HCT116 (cell line): ENCODE measurements around the gene HAGH. TPM values are rescaled to one million over a fixed set of nuclear protein-coding genes. Genes with fewer than 3 reads are reported as not detected.

Experiments
- ATAC-seq: fragments of 200-7000 bp; cut with Tn5 transposase; 2 replicates; pipeline ENCODE4 v1.9.1; 2020; ENCODE audit warnings: mild to moderate bottlenecking, moderate library complexity
- BruUV-seq: library from RNA; stranded (reverse); fragments of 400-500 nt; replicated peaks from 2 replicates; lab custom pipeline; 2021; lab: Mats Ljungman, UMichigan
- CTCF ChIA-PET: fragments of 300-600 bp; sonication (Branson Sonifier 250); formaldehyde crosslinking; loops from one replicate; lab custom pipeline; 2021; ENCODE audit warnings: antibody characterized with exemption; lab: Charles Lee
- POLR2A ChIA-PET: fragments of 300-600, 350-600 bp; sonication (Branson Sonifier 250); formaldehyde crosslinking; loops from one replicate; lab custom pipeline; 2021; ENCODE audit warnings: antibody characterized with exemption; lab: Charles Lee
- RAD21 ChIA-PET, 2 experiments: fragments of 300-600 bp; sonication (Branson Sonifier 250); formaldehyde crosslinking; loops; one replicate each; lab custom pipeline; 2023; ENCODE audit warnings: low total read pairs in 2 of 2; ENCODE audit not compliant: uncharacterized antibody in 2 of 2, unreplicated experiment in 2 of 2, low non-redundant PET in 1 of 2; lab: Charles Lee
- DNase-seq: peaks from one replicate; pipeline ENCODE4 v3.0.0-alpha.2; 2010; ENCODE audit warnings: low read depth, low spot score
- H2AFZ ChIP-seq: fragments of 200-600 bp; shearing (Covaris generic), sonication (generic); 2 replicates; pipeline ENCODE4 v1.6.1; 2017; ENCODE audit warnings: low read depth, mixed run types, mixed read lengths, antibody characterized with exemption, low read length; ENCODE audit not compliant: poor library complexity, severe bottlenecking
- H3K27ac ChIP-seq: 2 replicates; pipeline ENCODE4 v1.5.1; 2012; ENCODE audit warnings: low read depth, low read length
- H3K27me3 ChIP-seq: fragments of 200-600 bp; sonication (generic); 2 replicates; pipeline ENCODE4 v1.6.1; 2016; ENCODE audit warnings: mixed run types, low read length, mixed read lengths; ENCODE audit not compliant: insufficient read depth
- H3K36me3 ChIP-seq, 2 experiments: fragments of 200-500 bp in 1 of 2; fragments of 200-600 bp in 1 of 2; sonication (Bioruptor generic) in 1 of 2; sonication (generic) in 1 of 2; 2 replicates each; pipeline versions ENCODE4 v1.5.1 to v1.6.1; 2014 to 2016; ENCODE audit warnings: low read length in 2 of 2, inconsistent platforms in 1 of 2, mixed read lengths in 1 of 2, mixed run types in 1 of 2; ENCODE audit not compliant: insufficient read depth in 2 of 2, control insufficient read depth in 1 of 2
- H3K4me1 ChIP-seq, 2 experiments: fragments of 200-600 bp in 1 of 2; sonication (generic) in 1 of 2; 2 replicates each; pipeline versions ENCODE4 v1.5.1 to v1.6.1; 2012 to 2017; ENCODE audit warnings: low read length in 2 of 2, inconsistent platforms in 1 of 2, mild to moderate bottlenecking in 1 of 2, mixed read lengths in 1 of 2, mixed run types in 1 of 2, moderate library complexity in 1 of 2; ENCODE audit not compliant: insufficient read depth in 2 of 2, control insufficient read depth in 1 of 2
- H3K4me2 ChIP-seq: fragments of 200-600 bp; sonication (generic); 2 replicates; pipeline ENCODE4 v1.6.1; 2017; ENCODE audit warnings: mixed run types, low read length, mixed read lengths
- H3K4me3 ChIP-seq, 2 experiments: fragments of 200-600 bp in 1 of 2; sonication (generic) in 1 of 2; replicated peaks in 1 of 2; 2 replicates each; pipeline ENCODE4 v1.5.1; 2011 to 2016; ENCODE audit warnings: low read length in 2 of 2, control low read depth in 1 of 2, low read depth in 1 of 2, mild to moderate bottlenecking in 1 of 2, mixed read lengths in 1 of 2, mixed run types in 1 of 2
- H3K79me2 ChIP-seq: fragments of 200-600 bp; sonication (generic); 2 replicates; pipeline ENCODE4 v1.6.1; 2017; ENCODE audit warnings: mild to moderate bottlenecking, mixed run types, low read length, moderate library complexity, mixed read lengths; ENCODE audit not compliant: insufficient read depth
- H3K9ac ChIP-seq: fragments of 200-600 bp; sonication (generic); 2 replicates; pipeline ENCODE4 v1.6.1; 2016; ENCODE audit warnings: low read length, mixed read lengths
- H3K9me2 ChIP-seq: fragments of 200-600 bp; sonication (generic), shearing (Covaris generic); 2 replicates; pipeline ENCODE4 v1.6.1; 2017; ENCODE audit warnings: mixed run types, mild to moderate bottlenecking, moderate library complexity; ENCODE audit not compliant: insufficient read depth
- H3K9me3 ChIP-seq, 2 experiments: fragments of 200-500 bp in 1 of 2; fragments of 200-600 bp in 1 of 2; sonication (Bioruptor generic) in 1 of 2; sonication (generic) in 1 of 2; 2 replicates each; pipeline ENCODE4 v1.6.1; 2014 to 2017; ENCODE audit warnings: low read length in 2 of 2, mixed read lengths in 2 of 2, inconsistent platforms in 1 of 2, low read depth in 1 of 2, mild to moderate bottlenecking in 1 of 2, mixed run types in 1 of 2, moderate library complexity in 1 of 2; ENCODE audit not compliant: control insufficient read depth in 1 of 2, insufficient read depth in 1 of 2
- H4K20me1 ChIP-seq: fragments of 200-600 bp; sonication (generic), shearing (Covaris generic); 2 replicates; pipeline ENCODE4 v1.6.1; 2017; ENCODE audit warnings: mixed run types, mild to moderate bottlenecking, moderate library complexity; ENCODE audit not compliant: insufficient read depth
- MAX ChIP-seq: IDR thresholded peaks from 2 replicates; pipeline ENCODE4 v1.6.1; 2012
- POLR2AphosphoS5 ChIP-seq: IDR thresholded peaks from 2 replicates; pipeline ENCODE4 v1.6.1; 2011; ENCODE audit warnings: mild to moderate bottlenecking, low read depth, low read length, moderate library complexity
- SP1 ChIP-seq: IDR thresholded peaks from 2 replicates; pipeline ENCODE4 v1.6.1; 2012; ENCODE audit warnings: low read depth
- TCF7L2 ChIP-seq: IDR thresholded peaks from 2 replicates; pipeline ENCODE4 v1.7.0; 2011; ENCODE audit warnings: borderline replicate concordance, inconsistent platforms; ENCODE audit not compliant: insufficient read depth, insufficient read length; ENCODE audit errors: extremely low read depth
- ZNF274 ChIP-seq: fragments of 200-500 bp; sonication (Bioruptor generic); IDR thresholded peaks from 2 replicates; pipeline ENCODE4 v1.6.1; 2014; ENCODE audit warnings: mild to moderate bottlenecking, low read depth, low read length, inconsistent platforms
- intact Hi-C: fragments of 100-400 bp; cut with micrococcal nuclease; formaldehyde crosslinking; loops from 2 replicates; pipeline ENCODE4 v1.10.0; 2022
- total RNA-seq: library from RNA; stranded (reverse); gene quantifications from one replicate; pipeline ENCODE4 v1.2.1, GENCODE V29; 2021; ENCODE audit not compliant: unreplicated experiment

The HAGH gene
- total RNA-seq, 1 experiment from 2014 or later: 39.1 TPM

- Histone ChIP-seq H3K9ac (no peak within 1 kb of the TSS), H3K79me2 (no peaks in the 10 kb centered on the region), H4K20me1 (no peaks in the 10 kb centered on the region), H3K4me3 (no peak within 1 kb of the TSS), H3K27me3 (no peaks in the 10 kb centered on the region), H3K9me2 (no peaks in the 10 kb centered on the region), H3K4me2 (no peak within 1 kb of the TSS), H2AFZ (no peak within 1 kb of the TSS), H3K9me3 (no peaks in the 10 kb centered on the region), H3K27ac (no peak within 1 kb of the TSS), H3K36me3 (no peaks in the 10 kb centered on the region), H3K4me1 (no peaks in the 10 kb centered on the region)
- ChIA-PET CTCF (no interaction called here), RAD21 (no interaction called here), POLR2A (no interaction called here)
- ATAC-seq: no peak
- TF ChIP-seq ZNF274 (no peak), SP1 (no peak), TCF7L2 (no peak)
- DNase-seq: no peak
- intact Hi-C loops: no loop called here
- BruUV-seq: no TSS peak
Observed at GRCh38 chr16:1793578-1794220, 32.9 kb downstream of the HAGH start, which contains the start of gene IGFALS. Gene IGFALS (minus strand): TSS chr16:1793705. CDS start chr16:1793652, 53 bp downstream.

GRCh38 chr16:1792836-1793577, 33.6 kb downstream of the HAGH start:
- no peaks in the 10 kb centered on the region for H3K4me1 ChIP-seq
- H2AFZ ChIP-seq: no peak overlapping the region
- intact Hi-C loops: no loop called here
- ChIA-PET POLR2A (no interaction called here), CTCF (no interaction called here), RAD21 (no interaction called here)
- no peak overlapping the region for H3K27ac ChIP-seq
- H3K4me3 ChIP-seq: no peak overlapping the region
- no peak for DNase-seq
- no peaks in the 10 kb centered on the region for H3K79me2 ChIP-seq
- H3K27me3 ChIP-seq: no peaks in the 10 kb centered on the region
- no peak for ATAC-seq
- no peaks in the 10 kb centered on the region; a peak in 1 of 4 replicates for H3K36me3 ChIP-seq
- no TSS peak for BruUV-seq
- H3K4me2 ChIP-seq: no peak overlapping the region
- TF ChIP-seq POLR2AphosphoS5 (no peak), MAX (no peak)
- no peak overlapping the region for H3K9ac ChIP-seq
- H4K20me1 ChIP-seq: no peaks in the 10 kb centered on the region
- no peaks in the 10 kb centered on the region for H3K9me3 ChIP-seq
- H3K9me2 ChIP-seq: no peaks in the 10 kb centered on the region
